ENCODE measurements around the gene RUVBL2.

The RUVBL2 gene

DNA sequence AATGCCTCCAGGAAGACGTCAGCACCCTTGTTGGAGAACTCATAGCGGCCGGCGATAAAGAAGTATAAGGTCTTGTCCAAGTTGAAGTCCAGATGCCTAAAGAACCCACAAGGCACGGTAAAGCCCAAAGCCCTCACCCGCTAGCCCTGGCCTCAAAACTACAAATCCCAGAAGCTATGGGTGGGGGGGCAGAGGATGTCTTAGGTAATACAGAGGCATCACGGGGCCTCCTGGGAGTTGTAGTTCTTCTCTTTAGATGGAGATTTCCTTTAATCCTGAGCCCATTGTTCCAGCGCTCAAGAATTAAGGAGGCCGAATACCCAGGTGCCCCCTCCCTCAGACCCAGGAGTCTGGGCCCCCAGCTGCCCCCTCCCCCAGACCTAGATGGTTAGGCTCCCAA is 11.4 kb upstream of the RUVBL2 start:
- TF ChIP-seq, protein P1, sequence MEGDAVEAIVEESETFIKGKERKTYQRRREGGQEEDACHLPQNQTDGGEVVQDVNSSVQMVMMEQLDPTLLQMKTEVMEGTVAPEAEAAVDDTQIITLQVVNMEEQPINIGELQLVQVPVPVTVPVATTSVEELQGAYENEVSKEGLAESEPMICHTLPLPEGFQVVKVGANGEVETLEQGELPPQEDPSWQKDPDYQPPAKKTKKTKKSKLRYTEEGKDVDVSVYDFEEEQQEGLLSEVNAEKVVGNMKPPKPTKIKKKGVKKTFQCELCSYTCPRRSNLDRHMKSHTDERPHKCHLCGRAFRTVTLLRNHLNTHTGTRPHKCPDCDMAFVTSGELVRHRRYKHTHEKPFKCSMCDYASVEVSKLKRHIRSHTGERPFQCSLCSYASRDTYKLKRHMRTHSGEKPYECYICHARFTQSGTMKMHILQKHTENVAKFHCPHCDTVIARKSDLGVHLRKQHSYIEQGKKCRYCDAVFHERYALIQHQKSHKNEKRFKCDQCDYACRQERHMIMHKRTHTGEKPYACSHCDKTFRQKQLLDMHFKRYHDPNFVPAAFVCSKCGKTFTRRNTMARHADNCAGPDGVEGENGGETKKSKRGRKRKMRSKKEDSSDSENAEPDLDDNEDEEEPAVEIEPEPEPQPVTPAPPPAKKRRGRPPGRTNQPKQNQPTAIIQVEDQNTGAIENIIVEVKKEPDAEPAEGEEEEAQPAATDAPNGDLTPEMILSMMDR (IDR thresholded peaks at IDR 0.05; ENCODE audit: extremely low read depth, missing control alignments), result no peak

DNA sequence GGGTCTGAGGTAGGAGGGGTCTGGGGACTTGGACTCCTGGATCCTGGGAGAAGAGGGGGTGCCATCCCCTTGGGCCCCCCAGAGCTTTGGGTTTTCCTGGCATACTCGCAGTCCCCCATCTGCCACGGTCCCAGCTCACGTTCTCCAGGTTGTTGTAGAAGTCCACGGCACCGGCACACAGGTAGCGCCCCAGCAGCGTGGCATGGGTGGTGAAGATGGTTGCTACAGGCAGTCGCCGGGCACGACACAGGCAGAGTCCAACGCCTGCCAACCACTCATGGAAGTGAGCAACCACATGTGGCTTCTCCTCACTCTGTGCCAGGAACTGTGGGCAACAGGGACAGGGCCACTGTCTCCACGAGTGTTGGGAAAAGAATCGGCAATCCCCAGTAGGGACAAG is 8.0 kb upstream of the RUVBL2 start:
- no peak for DNase-seq (ENCODE audit: low spot score)
- TF ChIP-seq, protein P1 (IDR thresholded peaks at IDR 0.05; ENCODE audit: extremely low read depth, missing control alignments), result no peak

More for the DNA sequence above, 11.4 kb upstream of the RUVBL2 start:
- no peak for DNase-seq (ENCODE audit: low spot score)

DNA sequence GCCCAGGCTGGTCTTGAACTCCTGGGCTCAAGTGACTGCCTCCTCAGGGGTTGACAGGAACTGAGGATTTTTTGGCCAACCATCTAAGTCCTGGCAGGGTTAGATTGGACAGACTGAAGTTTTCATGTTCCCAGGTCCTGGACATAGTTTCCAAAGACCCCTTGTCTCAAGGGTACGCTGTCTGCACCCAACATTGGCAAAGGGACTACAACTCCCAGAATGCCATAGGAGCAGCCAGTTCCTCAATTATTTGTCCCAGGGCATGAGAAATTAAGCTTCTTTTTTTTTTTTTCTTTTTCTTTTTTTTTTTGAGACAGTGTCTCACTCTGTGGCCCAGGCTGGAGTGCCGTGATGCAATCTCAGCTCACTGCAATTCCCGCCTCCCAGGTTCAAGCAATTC is 7.5 kb upstream of the RUVBL2 start:
- TF ChIP-seq, protein P1 (IDR thresholded peaks at IDR 0.05; ENCODE audit: extremely low read depth, missing control alignments), result no peak

DNA sequence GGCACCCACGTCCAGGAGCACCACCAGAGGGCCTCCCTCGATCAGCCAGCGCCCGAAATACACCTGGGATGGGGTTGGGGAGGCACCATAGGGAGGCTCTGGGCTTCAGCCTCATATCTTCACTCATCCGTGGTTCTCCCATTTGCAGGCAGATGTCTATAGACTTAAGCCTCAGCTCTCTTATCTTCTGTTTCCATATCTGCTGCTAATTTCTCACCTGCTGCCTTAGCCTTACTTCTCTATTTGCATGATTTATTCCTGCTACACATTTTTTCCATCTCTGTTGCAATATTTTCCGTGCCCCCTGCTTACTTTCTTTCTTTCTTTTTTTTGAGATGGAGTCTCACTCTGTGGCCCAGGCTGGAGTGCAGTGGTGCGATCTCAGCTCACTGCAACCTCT is 6.4 kb upstream of the RUVBL2 start:
- TF ChIP-seq, protein P1 (IDR thresholded peaks at IDR 0.05; ENCODE audit: extremely low read depth, missing control alignments), result no peak
- DNase-seq (ENCODE audit: low spot score), result no peak

More for the DNA sequence above, 7.5 kb upstream of the RUVBL2 start:
- no peak for DNase-seq (ENCODE audit: low spot score)

DNA sequence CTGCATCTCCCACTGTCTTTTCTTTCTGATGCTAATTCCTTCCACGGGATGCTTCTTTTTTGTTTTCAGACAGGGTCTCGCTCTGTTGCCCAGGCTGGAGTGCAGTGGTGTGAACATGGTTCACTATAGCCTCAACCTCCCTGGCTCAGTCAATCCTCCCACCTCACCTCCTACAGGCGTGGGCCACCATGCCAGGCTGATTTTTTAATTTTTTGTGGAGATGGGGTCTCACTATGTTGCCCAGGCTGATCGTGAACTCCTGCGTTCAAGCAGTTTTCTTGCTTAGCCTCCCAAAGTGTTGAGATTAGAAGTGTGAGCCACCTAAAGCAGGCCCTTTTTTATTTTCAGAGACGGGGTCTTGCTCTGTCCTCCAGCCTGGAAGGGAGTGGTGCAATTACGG is 5.4 kb upstream of the RUVBL2 start:
- no peak for DNase-seq (ENCODE audit: low spot score)
- TF ChIP-seq, protein P1 (IDR thresholded peaks at IDR 0.05; ENCODE audit: extremely low read depth, missing control alignments), result no peak

DNA sequence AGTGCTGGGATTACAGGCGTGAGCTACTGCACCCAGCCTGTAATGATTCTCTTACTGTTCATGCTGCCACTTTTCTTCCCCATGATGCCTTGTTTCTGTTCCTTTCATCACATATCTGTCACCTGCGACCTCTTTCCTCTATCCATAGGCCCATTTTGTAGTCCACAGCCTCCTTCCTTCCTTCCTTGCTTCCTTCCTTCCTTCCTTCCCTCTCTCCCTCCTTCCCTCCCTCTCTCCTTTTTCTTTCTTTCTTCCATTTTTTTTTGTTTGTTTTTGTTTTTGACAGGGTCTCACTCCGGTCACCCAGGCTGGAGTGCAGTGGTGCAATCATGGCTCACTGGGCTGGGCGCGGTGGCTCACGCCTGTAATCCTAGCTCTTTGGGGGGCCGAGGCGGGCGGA is 4.8 kb upstream of the RUVBL2 start:
- TF ChIP-seq, protein P1 (IDR thresholded peaks at IDR 0.05; ENCODE audit: extremely low read depth, missing control alignments), result no peak
- no peak for DNase-seq (ENCODE audit: low spot score)

DNA sequence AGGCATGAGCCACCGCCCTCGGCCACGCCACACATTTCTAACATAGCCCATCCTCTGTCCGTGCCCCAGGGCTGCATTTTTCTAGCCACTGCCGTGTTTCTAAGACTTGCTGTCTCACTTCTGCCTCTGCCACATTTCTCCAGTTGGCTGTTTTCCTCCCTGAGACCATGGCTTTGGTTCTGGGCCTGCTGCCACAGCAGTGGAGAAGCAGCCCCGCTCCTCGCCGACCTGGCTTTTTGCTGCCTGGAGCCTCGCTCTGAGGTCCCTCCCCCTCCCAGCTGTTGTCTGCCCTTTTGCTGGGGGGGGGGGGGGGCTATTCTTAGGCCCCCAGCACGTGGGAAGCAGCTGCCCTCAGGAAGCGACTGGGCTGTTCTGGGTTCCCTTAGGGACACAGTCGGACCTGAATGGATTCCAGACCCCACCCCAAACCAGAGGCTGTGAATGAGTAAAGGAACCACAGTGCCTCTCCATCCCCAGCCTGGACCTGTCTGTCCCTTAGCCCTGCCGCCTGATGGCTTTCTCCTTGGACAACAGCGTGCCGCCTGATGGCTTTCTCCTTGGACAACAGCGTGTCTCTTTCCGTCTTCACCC is 3.9 kb upstream of the RUVBL2 start:
- DNase-seq (ENCODE audit: low spot score), result no peak
- TF ChIP-seq, protein P1 (IDR thresholded peaks at IDR 0.05; ENCODE audit: extremely low read depth, missing control alignments), result no peak

All from GM20000 (cell line).